ENCODE data around the gene CAMK1D.
"Not testable (repeated sequence)": the region's sequence is repeated elsewhere in the genome, so short reads cannot be mapped to it uniquely, and the experiment has no call there.

Gene CAMK1D

DNA sequence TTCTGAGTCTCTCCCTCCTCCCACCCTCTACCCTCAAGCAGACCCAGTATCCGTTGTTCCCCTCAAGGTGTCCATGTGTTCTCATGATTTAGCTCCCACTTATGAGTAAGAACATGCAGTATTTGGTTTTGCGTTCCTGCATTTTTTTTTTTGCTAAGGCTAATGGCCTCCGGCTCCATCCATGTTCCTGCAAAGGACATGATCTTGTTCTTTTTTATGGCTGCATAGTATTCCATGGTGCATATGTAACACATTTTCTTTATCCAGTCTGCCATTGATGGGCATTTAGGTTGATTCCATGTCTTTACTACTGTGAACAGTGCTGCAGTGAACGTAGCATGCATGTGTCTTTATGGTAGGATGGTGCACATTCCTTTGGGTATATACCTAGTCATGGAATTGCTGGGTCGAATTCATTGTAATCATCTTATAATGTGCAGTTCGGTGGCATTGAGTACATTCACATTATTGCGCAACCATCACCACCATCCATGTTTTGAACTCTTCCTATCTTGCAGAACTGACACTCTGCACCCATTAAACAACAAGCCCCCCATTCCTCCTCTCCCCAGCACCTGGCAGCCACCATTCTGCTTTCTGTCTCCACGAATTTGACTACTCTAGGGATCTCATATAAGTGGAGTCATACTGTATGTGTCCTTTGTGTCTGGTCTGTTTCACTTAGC is 125.5 kb downstream of the CAMK1D start:
- DNase-seq, result no peak

GRCh38 chr10:12476656-12477055 is 127.3 kb downstream of the CAMK1D start:
- DNase-seq, result no peak

GRCh38 chr10:12479437-12479844 is 130.1 kb downstream of the CAMK1D start:
- no peak for DNase-seq

GRCh38 chr10:12479924-12480323 is 130.6 kb downstream of the CAMK1D start:
- no peak for DNase-seq

GRCh38 chr10:12480440-12480839 is 131.1 kb downstream of the CAMK1D start:
- DNase-seq, result no peak

DNA sequence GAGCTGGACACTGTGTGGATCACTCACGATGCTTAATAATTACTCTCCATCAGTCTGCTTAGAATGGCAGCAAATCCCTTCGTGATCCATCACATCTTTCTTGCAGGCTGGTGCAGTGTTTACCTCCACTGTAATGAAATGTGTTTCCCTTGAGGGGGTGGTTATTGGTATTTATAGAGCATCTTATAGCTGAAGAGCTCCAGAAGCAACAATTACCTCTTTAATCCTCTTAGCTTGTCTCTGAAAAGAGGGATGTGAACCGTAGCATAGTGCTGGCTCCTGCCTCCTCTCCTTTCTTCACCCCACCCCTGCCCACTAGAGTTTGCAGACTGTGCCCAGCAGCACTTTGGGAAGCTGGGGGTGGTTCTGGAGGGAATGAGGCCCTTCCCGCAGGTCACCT is 132.6 kb downstream of the CAMK1D start:
- DNase-seq, result no peak

- no peak for DNase-seq
Measured at GRCh38 chr10:12482587-12482986, 133.2 kb downstream of the CAMK1D start.

- peak; percentile 54 for DNase-seq
Measured at GRCh38 chr10:12484002-12484918, 134.9 kb downstream of the CAMK1D start.

GRCh38 chr10:12484941-12485805 is 135.8 kb downstream of the CAMK1D start:
- no peak for DNase-seq

- no peak for DNase-seq
Measured at GRCh38 chr10:12487366-12487765, 138.0 kb downstream of the CAMK1D start.

DNA sequence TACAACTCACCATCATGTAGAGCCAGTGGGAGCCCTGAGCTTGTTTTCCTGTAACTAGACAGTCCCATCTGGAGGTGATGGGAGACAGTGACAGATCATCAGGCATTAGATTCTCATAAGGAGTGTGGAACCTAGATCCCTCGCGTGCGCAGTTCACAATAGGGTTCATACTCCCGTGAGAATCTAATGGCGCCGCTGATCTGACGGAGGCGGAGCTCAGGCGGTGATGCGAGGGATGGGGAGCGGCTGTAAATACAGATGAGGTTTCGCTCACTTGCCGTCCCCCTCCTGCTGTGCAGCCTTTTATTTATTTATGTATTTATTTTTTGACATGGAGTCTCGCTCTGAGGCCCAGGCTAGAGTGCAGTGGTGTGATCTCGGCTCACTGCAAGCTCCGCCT is 139.3 kb downstream of the CAMK1D start:
- DNase-seq, result no peak

DNA sequence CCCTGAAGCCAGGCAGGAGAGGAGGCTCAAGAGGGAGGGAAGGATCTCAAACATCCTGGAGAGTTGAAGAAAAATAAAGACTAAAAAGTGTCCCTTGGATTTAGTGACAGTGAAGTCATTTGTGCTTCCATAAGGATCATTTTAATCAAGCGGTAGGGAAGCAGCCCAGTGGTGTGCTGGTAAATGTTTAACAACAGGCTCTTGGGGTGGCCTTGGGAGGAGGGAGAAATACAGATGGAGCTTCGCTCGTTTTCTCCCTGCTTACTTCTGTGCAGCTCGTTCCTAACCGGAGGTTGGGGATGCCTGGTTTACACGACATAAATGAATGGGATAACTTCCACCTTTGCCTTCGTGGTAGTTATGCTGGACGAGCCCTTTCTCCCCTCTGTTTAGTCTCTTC is 140.0 kb downstream of the CAMK1D start:
- DNase-seq, result no peak

- DNase-seq, result no peak
Measured at GRCh38 chr10:12489806-12490205, 140.5 kb downstream of the CAMK1D start.

DNA sequence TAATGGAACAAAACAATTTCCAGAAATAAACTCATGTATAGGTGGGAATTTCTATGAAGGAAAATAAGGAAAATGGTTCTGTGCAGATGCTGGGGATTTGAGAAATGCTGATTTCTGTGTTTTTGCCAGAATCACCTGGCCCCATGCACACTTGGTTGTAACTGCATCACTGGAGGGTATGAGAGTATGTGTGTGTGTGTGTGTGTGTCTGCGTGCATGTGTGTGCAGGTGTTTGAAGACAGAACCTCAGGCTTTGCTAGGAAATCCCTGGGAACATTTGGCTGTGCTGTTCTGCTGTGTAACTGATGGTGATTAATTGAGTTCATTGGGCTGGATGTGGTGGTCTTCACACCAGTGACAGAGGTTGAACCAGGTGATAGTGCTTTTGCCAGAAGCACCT is 141.6 kb downstream of the CAMK1D start:
- no peak for DNase-seq

DNA sequence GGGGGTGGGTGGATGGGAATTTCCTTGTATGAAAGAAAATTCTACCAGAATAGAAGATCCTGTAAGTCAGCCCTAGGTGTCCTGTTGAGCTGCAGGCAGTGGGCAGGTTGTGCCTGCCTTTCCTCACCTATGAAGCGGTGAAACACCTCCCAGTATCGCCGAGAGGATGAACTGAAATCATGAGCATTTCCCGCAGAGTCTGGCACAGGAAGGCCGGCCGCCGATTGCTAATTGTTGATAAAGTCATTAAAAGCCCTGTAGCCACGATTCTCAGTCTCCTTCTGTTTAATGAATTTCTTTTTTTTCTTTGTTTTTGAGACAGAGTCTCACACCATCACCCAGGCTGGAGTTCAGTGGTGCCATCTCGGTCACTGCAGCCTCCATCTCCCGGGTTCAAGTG is 142.1 kb downstream of the CAMK1D start:
- no peak for DNase-seq

DNA sequence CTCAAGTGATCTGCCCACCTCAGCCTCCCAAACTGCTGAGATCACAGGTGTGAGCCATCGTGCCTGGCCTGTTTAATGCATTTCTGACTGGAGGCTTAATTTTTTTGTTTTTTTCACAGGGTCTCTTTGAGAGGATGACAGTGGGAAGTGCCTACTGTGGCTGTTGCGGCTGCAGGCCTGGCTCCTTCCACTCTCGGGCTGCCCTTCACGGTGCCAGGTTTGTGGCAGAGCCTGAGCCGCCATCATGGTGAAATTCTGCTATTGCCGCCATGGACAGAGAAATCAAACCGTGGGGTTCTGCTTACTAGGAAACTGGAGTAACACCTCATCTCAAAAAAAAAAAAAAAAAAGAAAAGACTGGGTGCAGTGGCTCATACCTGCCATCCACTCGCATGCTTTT is 142.7 kb downstream of the CAMK1D start:
- no peak for DNase-seq

- not testable (repeated sequence) for DNase-seq
Measured at GRCh38 chr10:12497046-12497445, 147.7 kb downstream of the CAMK1D start.

- no peak for DNase-seq
Measured at GRCh38 chr10:12499076-12499986, 150.0 kb downstream of the CAMK1D start.

- no peak for DNase-seq
Measured at GRCh38 chr10:12500381-12501303, 151.3 kb downstream of the CAMK1D start.

DNA sequence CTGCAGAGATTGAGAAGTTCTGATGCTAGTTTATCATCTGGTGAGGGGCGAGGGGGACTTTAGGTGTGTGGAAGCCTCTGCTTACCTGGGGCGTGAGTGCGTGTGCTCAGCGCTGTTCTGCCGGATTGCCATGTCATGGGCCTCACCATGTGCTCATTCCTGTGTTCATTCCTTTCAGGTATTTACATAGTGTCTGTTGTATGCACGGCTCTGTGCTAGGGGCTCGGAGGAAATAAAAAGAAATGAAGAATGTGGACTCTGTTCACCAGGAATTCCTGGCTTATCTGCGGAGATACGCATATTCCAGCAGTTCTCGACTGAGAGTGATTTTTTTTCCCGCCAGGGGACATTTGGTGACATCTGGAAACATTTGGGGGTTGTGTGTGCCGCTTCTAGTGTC is 152.0 kb downstream of the CAMK1D start:
- no peak for DNase-seq

Data from NCI-H2171 (cell line).